K562 (cell line): ENCODE measurements around the gene TJP3. TPM values are rescaled to one million over a fixed set of nuclear protein-coding genes. Genes with fewer than 3 reads are reported as not detected.

Experiments used
- ATAC-seq: fragments of 200-7000 bp; cut with Tn5 transposase; 3 replicates; pipeline ENCODE4 v1.9.1; 2020; ENCODE audit warnings: moderate library complexity
- BruUV-seq: library from RNA; stranded (reverse); fragments of 400-500 nt; replicated peaks from 2 replicates; lab custom pipeline; 2021; lab: Mats Ljungman, UMichigan
- CTCF ChIA-PET: fragments of 300-600 bp; formaldehyde crosslinking; extraction: SDS; loops from one replicate; lab custom pipeline; 2021; ENCODE audit warnings: low intra/inter-chr PET ratio; lab: Yijun Ruan, JAX
- POLR2A ChIA-PET: fragments of 300-600, 350-650 bp; sonication (Branson Sonifier 250); formaldehyde crosslinking; extraction: SDS; loops from one replicate; lab custom pipeline; 2021; ENCODE audit warnings: antibody characterized with exemption, inconsistent platforms; lab: Yijun Ruan, JAX
- DNase-seq, 4 experiments: peaks; one replicate each; pipeline versions ENCODE4 v3.0.0 to v3.0.0-alpha.2; 2011 to 2018; ENCODE audit warnings: low spot score in 3 of 4, mixed read lengths in 3 of 4; ENCODE audit errors: extremely low read depth in 1 of 4
- FAIRE-seq: peaks from 2 replicates; lab custom pipeline; 2011; peaks lifted over from hg19 to GRCh38; lab: Jason Lieb, UNC
- H2AFZ ChIP-seq: 2 replicates; pipeline ENCODE4 v1.6.0; 2011; ENCODE audit warnings: low read depth, low read length, control low read depth, inconsistent platforms
- H3K27ac ChIP-seq: fragments of 200-600 bp; 3 replicates; pipeline ENCODE4 v1.8.0; 2011; ENCODE audit warnings: low read depth, mild to moderate bottlenecking, control low read depth, inconsistent platforms, low read length, moderate library complexity, mixed read lengths; ENCODE audit errors: extremely low read depth
- H3K27me3 ChIP-seq, 2 experiments: fragments of 300-600 bp in 1 of 2; 2 replicates in 1 of 2; 3 replicates in 1 of 2; pipeline versions ENCODE4 v1.6.0 to v1.8.0; 2011; ENCODE audit warnings: inconsistent platforms in 2 of 2, low read length in 2 of 2, mild to moderate bottlenecking in 1 of 2, mixed read lengths in 1 of 2, moderate library complexity in 1 of 2; ENCODE audit not compliant: control insufficient read depth in 2 of 2, insufficient read depth in 2 of 2
- H3K36me3 ChIP-seq: fragments of 300-600 bp; 3 replicates; pipeline ENCODE4 v1.8.0; 2011; ENCODE audit warnings: mild to moderate bottlenecking, low read length, inconsistent platforms; ENCODE audit not compliant: control insufficient read depth, insufficient read depth
- H3K4me1 ChIP-seq, 2 experiments: fragments of 200-600 bp in 1 of 2; replicated peaks in 1 of 2; 2 replicates in 1 of 2; 3 replicates in 1 of 2; pipeline versions ENCODE4 v1.5.1 to v1.8.0; 2011; ENCODE audit warnings: inconsistent platforms in 2 of 2, low read length in 2 of 2, mild to moderate bottlenecking in 1 of 2, mixed read lengths in 1 of 2, moderate library complexity in 1 of 2; ENCODE audit not compliant: control insufficient read depth in 2 of 2, insufficient read depth in 2 of 2
- H3K4me2 ChIP-seq: 2 replicates; pipeline ENCODE4 v1.6.1; 2011; ENCODE audit warnings: low read length, control low read depth, inconsistent platforms, mixed read lengths; ENCODE audit not compliant: insufficient read depth
- H3K4me3 ChIP-seq: fragments of 200-600 bp; sonication (generic), shearing (Covaris generic); 2 replicates; pipeline ENCODE4 v1.5.1; 2016; ENCODE audit warnings: control low read depth, inconsistent platforms
- H3K79me2 ChIP-seq: fragments of 200-600 bp; 3 replicates; pipeline ENCODE4 v1.8.0; 2011; ENCODE audit warnings: low read length, inconsistent platforms; ENCODE audit not compliant: control insufficient read depth, insufficient read depth
- H3K9ac ChIP-seq, 2 experiments: 2 replicates each; pipeline versions ENCODE4 v1.6.0 to v1.6.1; 2011; ENCODE audit warnings: low read depth in 2 of 2, low read length in 2 of 2, control low read depth in 1 of 2, inconsistent platforms in 1 of 2, mild to moderate bottlenecking in 1 of 2, mixed read lengths in 1 of 2; ENCODE audit not compliant: insufficient read depth in 1 of 2
- H3K9me1 ChIP-seq: one replicate; pipeline ENCODE4 v1.6.0; 2011; ENCODE audit warnings: inconsistent platforms, mild to moderate bottlenecking, low read length, moderate library complexity; ENCODE audit not compliant: control insufficient read depth, insufficient read depth
- H3K9me3 ChIP-seq: replicated peaks from 2 replicates; pipeline ENCODE4 v1.5.1; 2011; ENCODE audit warnings: low read depth, low read length, inconsistent platforms; ENCODE audit not compliant: control insufficient read depth, insufficient read depth
- H4K20me1 ChIP-seq: replicated peaks from 2 replicates; pipeline ENCODE4 v1.6.1; 2011; ENCODE audit warnings: low read length, inconsistent platforms, mixed read lengths; ENCODE audit not compliant: control insufficient read depth, insufficient read depth
- EGR1 ChIP-seq: fragments of 450-650 bp; conservative IDR thresholded peaks from 2 replicates; pipeline ENCODE4 v1.6.1; 2017; ENCODE audit warnings: mild to moderate bottlenecking
- FOXK1 ChIP-seq: sonication (generic); formaldehyde crosslinking; IDR thresholded peaks from 2 replicates; pipeline ENCODE4 v1.8.0; 2022; ENCODE audit warnings: missing genetic modification reagents, mild to moderate bottlenecking, borderline replicate concordance
- NRF1 ChIP-seq, 2 experiments: fragments of 450-650 bp; IDR thresholded peaks in 1 of 2; conservative IDR thresholded peaks in 1 of 2; 2 replicates each; pipeline ENCODE4 v1.6.1; 2014; ENCODE audit warnings: mild to moderate bottlenecking in 2 of 2
- POLR2G ChIP-seq: fragments of 200-400 bp; formaldehyde crosslinking; IDR thresholded peaks from 2 replicates; pipeline ENCODE4 v1.6.1; 2017; ENCODE audit warnings: low read depth, mild to moderate bottlenecking, antibody characterized with exemption, low read length, moderate library complexity
- SMAD2 ChIP-seq: fragments of 150-350 bp; IDR thresholded peaks from 2 replicates; pipeline ENCODE4 v1.6.1; 2014; ENCODE audit warnings: low read depth, mild to moderate bottlenecking, low read length
- TFAP4 ChIP-seq: sonication (generic); formaldehyde crosslinking; IDR thresholded peaks from 2 replicates; pipeline ENCODE4 v1.8.0; 2022; ENCODE audit warnings: missing genetic modification reagents, mild to moderate bottlenecking, moderate library complexity, borderline replicate concordance
- ZBTB33 ChIP-seq: sonication (generic); formaldehyde crosslinking; IDR thresholded peaks from 2 replicates; pipeline ENCODE4 v1.8.1; 2023; ENCODE audit warnings: mild to moderate bottlenecking, missing genetic modification reagents
- WGBS: fragments of 100-300 bp; shearing (Covaris generic); methylation state at CpG from one replicate; pipeline ENCODE4 v1.1.6; 2016; ENCODE audit warnings: low coverage, mixed read lengths; ENCODE audit not compliant: insufficient coverage; ENCODE audit errors: missing lambda C conversion rate; 5-methylcytosine and 5-hydroxymethylcytosine counted together
- in situ Hi-C: fragments of 300-500 bp; cut with MboI; formaldehyde crosslinking; loops from 4 replicates; pipeline ENCODE4 v1.15.0; 2018; ENCODE audit warnings: inconsistent platforms, mixed read lengths
- intact Hi-C: fragments of 100-400 bp; cut with micrococcal nuclease; formaldehyde crosslinking; loops from 2 replicates; pipeline ENCODE4 v1.14.2; 2022
- polyA plus RNA-seq, 8 experiments: library from polyadenylated mRNA; depleted of rRNA in 4 of 8; stranded (reverse) in 5 of 8; unstranded in 3 of 8; fragments of >200 nt; fragmentation: Nextera tagmentation in 2 of 8; fragmentation: Illumina TruSeq in 1 of 8; extraction: Ambion mirVana in 2 of 8; extraction: Trizol in 1 of 8; gene quantifications; 2 replicates each; pipeline versions ENCODE4 v1.2.1 to v1.2.3, GENCODE V29; 2011 to 2014; ENCODE audit warnings: inconsistent platforms in 1 of 8, missing spikeins in 1 of 8
- total RNA-seq, 7 experiments: library from RNA; depleted of rRNA in 6 of 7; stranded (reverse); fragments of >200 nt in 6 of 7; fragmentation: Illumina TruSeq in 2 of 7; extraction: Trizol in 2 of 7; gene quantifications; 2 replicates each; pipeline versions ENCODE4 v1.2.1 to v1.2.3, GENCODE V29; 2011 to 2021; ENCODE audit warnings: low replicate concordance in 1 of 7

The TJP3 gene
- total and polyA plus RNA-seq, 9 of the 15 experiments (the other 6 are each of a cell fraction or from before 2014, with no cell fraction given) = 0.11 to 2.4 (median 0.57) TPM; not detected in 1

- peaks cover 20% of the 10 kb centered on the region; the same call in 1 of the 3 replicates for H3K36me3 ChIP-seq
- DNase-seq (no peak), ATAC-seq (peak; percentile 20; the same call in 1 of the 3 replicates), FAIRE-seq (no peak)
- peak overlapping the region; percentile 16; the same call in 1 of the 3 replicates for H3K27ac ChIP-seq
- WGBS = 77% methylated on average over 35 of the region's 55 CpGs
- H3K9me3 ChIP-seq = no peaks in the 10 kb centered on the region
- no peak overlapping the region for H2AFZ ChIP-seq
- TF ChIP-seq EGR1 (peak; percentile 57), SMAD2 (no peak), ZBTB33 (CRISPR knock-in tag) (peak; percentile 15; the same call in 1 of the 2 replicates), FOXK1 (CRISPR knock-in tag) (no peak), NRF1 (conservative IDR thresholded peaks at IDR 0.05 in 1 of 2, IDR thresholded peaks at IDR 0.05 in 1 of 2) (peak; percentile 57 to 66), POLR2G (0 out of 2 replicates have a peak, but pooled peaks have one; percentile 27), TFAP4 (CRISPR knock-in tag) (0 out of 2 replicates have a peak, but pooled peaks have one; percentile 17)
- POLR2A ChIA-PET = interaction anchor here (0.6 kb wide), 1 partner anchor 16 kb away, joined by 4 read pairs; no protein-coding TSS in a partner anchor
- CTCF ChIA-PET = no interaction called here
- H4K20me1 ChIP-seq = peaks cover 23% of the 10 kb centered on the region
- H3K4me3 ChIP-seq = no peak overlapping the region
- H3K79me2 ChIP-seq = peaks cover 78% of the 10 kb centered on the region
- peaks cover 18 to 66% of the 10 kb centered on the region in 2 experiments for H3K4me1 ChIP-seq
- in situ Hi-C loops (no loop called here), intact Hi-C loops (no loop called here)
- H3K4me2 ChIP-seq = no peak overlapping the region
- BruUV-seq = no TSS peak
- no peaks in the 10 kb centered on the region for H3K27me3 ChIP-seq
- peaks cover 7% of the 10 kb centered on the region for H3K9me1 ChIP-seq
- H3K9ac ChIP-seq = peak overlapping the region in 1 of 2 experiments; percentile 82; a peak in 2 of 4 replicates
Observed at GRCh38 chr19:3687774-3688706, 20.1 kb upstream of the TJP3 start.
